CD4-positive, alpha-beta T cell treated with Interleukin-17A for 4 hours (primary cell): ENCODE data around the gene POLR2E.

Experiments used
- DNase-seq: peaks from one replicate; pipeline ENCODE4 v3.0.0-alpha.2; 2020; ENCODE audit warnings: mixed read lengths

Gene POLR2E

GRCh38 chr19:1042689-1043511 lies 52.3 kb downstream of the POLR2E start:
- no peak for DNase-seq

- no peak for DNase-seq
Observed at GRCh38 chr19:1041835-1042685, 53.1 kb downstream of the POLR2E start.

DNA sequence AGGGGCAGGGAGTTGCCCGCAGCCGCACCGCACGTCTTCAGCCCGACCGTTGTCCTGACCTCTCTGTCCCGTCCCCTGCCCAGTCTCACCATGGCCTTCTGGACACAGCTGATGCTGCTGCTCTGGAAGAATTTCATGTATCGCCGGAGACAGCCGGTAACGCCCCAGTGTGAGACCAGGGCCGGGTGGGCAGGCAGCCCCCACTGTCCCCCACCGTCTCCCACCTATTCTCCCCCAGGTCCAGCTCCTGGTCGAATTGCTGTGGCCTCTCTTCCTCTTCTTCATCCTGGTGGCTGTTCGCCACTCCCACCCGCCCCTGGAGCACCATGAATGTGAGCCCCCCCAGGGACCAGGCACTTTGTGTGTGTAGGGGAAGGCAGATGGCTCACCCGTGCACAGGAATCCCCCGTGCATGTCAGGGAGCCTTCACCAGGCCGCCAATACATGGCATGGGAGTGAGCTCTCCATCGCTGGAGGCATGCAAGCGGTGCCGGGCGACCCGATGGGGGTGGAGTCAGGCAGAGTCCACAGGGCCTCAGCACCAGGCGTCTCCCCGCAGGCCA lies 53.8 kb downstream of the POLR2E start:
- no peak for DNase-seq

DNA sequence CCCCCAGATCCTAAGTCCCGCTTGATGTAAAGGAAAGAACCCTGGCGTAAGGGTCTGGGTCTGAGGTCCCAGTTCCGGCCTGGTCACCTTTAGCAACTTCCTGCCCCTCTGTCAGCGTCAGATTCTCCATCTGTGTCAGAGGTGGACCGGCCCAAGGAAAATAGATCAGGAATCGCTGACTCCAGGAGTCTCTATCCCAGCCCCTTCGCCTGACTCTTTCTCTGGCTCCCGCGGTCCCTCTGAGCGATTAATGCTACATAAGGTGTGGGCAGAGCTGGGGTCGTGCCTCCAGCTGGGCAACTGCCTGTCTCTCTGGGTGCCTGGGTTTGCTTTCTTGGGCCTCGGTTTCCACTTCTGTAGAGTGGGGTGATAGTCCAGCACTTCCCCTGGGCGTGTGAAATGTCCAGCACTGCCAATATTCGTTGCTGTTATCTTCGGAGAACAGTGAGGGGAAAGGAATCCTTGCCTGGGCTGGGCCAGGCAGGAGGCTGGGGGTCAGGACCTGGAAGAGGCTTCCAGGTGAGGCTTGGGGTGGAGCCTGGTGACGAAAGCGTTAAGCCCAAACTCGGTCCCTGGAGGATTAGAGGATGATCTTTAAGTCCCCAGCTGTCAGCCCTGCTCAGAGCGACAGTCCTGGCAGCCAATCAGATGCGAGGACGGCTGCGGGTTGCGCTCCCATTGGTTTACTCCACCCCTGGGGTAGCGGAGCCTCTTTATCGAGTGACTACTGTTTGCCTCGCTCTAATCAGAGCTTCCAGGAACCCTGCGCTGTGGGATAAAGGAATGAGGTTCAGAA lies 54.5 kb downstream of the POLR2E start:
- peak; percentile 91 for DNase-seq

GRCh38 chr19:1039646-1040475 lies 55.3 kb downstream of the POLR2E start, which contains the start of gene ABCA7:
Gene ABCA7 (plus strand): TSS chr19:1040107. CDS start chr19:1041362, 1,255 bp downstream.
- DNase-seq, result peak; percentile 99

DNA sequence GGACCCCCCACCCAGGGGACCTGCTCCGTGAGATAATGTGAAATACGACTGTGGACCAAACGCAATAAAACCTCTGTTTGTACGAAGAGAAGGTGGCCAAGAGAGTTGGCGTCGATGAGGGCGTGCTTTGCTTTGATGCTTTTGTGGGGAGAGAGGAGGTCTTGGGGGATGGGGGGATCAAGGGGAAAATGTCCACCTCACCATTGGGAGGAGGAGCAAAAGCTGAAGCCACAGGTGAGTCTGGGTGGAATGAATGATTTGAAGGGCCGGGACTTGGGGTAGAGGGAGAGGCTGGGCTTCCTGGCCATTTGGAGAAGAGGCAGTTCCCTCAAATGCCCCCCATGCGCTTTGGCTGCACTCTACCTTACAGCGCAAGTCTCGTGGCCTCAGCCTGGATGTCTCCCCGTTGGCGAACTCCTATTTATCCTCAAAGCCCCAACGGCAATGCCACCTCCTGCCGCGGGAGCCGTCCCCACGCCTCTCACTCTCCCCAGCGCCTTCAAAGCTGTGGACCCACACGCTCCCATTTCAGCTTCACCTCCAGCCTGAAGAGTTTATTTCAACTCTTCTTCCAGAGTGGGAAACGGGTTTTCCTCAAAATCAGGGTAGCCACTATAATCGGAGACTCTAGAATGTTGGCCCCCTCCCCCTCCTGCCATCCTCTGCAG lies 56.1 kb downstream of the POLR2E start:
- DNase-seq, result no peak

- no peak for DNase-seq
Observed at GRCh38 chr19:1037621-1038064, 57.5 kb downstream of the POLR2E start.
